ENCODE results near the gene RPL28.

DNA sequence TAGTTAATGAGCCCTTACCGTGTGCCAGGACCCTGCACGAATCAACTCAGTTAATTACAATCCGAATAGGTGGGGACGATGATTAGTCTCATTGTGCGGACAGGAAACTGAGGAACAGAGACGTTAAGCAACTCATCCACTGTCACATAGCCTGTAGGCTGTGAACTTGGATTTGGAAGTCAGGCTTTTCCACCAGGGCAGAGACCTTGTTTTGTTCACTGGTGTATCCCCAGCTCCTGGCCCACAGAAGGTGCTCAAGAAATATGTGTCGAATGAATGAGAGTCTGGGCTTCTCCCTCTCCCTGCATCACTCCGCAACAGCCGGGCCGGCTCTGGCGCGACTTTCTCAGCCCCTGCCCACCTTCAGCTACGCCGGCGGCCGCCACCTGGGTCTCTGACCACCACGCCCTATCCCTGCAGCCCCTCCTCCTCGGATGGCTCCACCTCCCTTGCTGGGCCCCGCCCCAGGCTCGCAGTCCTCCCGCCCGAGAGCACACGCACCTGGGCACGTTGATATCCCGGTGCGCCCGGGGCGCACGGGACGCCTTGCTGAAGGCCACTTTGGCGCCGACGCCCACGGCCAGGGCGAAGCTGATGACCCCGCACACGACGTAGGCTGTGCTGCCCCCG is 56.1 kb downstream of the RPL28 start:
- TF ChIP-seq SP1 (IDR thresholded peaks at IDR 0.05): no peak
- TF ChIP-seq TAF1 (conservative IDR thresholded peaks at IDR 0.05): no peak
- TF ChIP-seq, protein P1, sequence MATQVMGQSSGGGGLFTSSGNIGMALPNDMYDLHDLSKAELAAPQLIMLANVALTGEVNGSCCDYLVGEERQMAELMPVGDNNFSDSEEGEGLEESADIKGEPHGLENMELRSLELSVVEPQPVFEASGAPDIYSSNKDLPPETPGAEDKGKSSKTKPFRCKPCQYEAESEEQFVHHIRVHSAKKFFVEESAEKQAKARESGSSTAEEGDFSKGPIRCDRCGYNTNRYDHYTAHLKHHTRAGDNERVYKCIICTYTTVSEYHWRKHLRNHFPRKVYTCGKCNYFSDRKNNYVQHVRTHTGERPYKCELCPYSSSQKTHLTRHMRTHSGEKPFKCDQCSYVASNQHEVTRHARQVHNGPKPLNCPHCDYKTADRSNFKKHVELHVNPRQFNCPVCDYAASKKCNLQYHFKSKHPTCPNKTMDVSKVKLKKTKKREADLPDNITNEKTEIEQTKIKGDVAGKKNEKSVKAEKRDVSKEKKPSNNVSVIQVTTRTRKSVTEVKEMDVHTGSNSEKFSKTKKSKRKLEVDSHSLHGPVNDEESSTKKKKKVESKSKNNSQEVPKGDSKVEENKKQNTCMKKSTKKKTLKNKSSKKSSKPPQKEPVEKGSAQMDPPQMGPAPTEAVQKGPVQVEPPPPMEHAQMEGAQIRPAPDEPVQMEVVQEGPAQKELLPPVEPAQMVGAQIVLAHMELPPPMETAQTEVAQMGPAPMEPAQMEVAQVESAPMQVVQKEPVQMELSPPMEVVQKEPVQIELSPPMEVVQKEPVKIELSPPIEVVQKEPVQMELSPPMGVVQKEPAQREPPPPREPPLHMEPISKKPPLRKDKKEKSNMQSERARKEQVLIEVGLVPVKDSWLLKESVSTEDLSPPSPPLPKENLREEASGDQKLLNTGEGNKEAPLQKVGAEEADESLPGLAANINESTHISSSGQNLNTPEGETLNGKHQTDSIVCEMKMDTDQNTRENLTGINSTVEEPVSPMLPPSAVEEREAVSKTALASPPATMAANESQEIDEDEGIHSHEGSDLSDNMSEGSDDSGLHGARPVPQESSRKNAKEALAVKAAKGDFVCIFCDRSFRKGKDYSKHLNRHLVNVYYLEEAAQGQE (IDR thresholded peaks at IDR 0.05): no peak
- TF ChIP-seq, protein P2, sequence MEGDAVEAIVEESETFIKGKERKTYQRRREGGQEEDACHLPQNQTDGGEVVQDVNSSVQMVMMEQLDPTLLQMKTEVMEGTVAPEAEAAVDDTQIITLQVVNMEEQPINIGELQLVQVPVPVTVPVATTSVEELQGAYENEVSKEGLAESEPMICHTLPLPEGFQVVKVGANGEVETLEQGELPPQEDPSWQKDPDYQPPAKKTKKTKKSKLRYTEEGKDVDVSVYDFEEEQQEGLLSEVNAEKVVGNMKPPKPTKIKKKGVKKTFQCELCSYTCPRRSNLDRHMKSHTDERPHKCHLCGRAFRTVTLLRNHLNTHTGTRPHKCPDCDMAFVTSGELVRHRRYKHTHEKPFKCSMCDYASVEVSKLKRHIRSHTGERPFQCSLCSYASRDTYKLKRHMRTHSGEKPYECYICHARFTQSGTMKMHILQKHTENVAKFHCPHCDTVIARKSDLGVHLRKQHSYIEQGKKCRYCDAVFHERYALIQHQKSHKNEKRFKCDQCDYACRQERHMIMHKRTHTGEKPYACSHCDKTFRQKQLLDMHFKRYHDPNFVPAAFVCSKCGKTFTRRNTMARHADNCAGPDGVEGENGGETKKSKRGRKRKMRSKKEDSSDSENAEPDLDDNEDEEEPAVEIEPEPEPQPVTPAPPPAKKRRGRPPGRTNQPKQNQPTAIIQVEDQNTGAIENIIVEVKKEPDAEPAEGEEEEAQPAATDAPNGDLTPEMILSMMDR (IDR thresholded peaks at IDR 0.05; ENCODE audit: low read depth, low read length, missing input control): no peak
- no peak for TF ChIP-seq RAD21 (IDR thresholded peaks at IDR 0.05)
- no peak for TF ChIP-seq EGR1 (IDR thresholded peaks at IDR 0.05; ENCODE audit: low read depth in 2 of 2)

Measured in liver (tissue), 3 donors.